Loucy (cell line): ENCODE results near the gene SGK1.

Source experiments
- H2AFZ ChIP-seq: fragments of 200-600 bp; sonication (generic); 2 replicates; pipeline ENCODE4 v1.6.0; 2016; ENCODE audit warnings: antibody characterized with exemption, mild to moderate bottlenecking, low read length, moderate library complexity
- H3F3A ChIP-seq: fragments of 200-600 bp; 2 replicates; pipeline ENCODE4 v1.6.0; 2016; ENCODE audit warnings: antibody characterized with exemption, low read depth, mild to moderate bottlenecking
- H3K27me3 ChIP-seq: fragments of 200-600 bp; sonication (generic); 2 replicates; pipeline ENCODE4 v1.6.1; 2014; ENCODE audit warnings: low read length, mild to moderate bottlenecking; ENCODE audit not compliant: insufficient read depth, poor library complexity, severe bottlenecking
- H3K36me3 ChIP-seq: fragments of 200-600 bp; sonication (generic); 2 replicates; pipeline ENCODE4 v1.6.1; 2016; ENCODE audit warnings: low read length; ENCODE audit not compliant: insufficient read depth
- H3K4me1 ChIP-seq: fragments of 200-600 bp; sonication (generic); 2 replicates; pipeline ENCODE4 v1.5.1; 2014; ENCODE audit warnings: low read length, mild to moderate bottlenecking; ENCODE audit not compliant: insufficient read depth, poor library complexity, severe bottlenecking
- H3K4me2 ChIP-seq: fragments of 200-600 bp; sonication (generic); 2 replicates; pipeline ENCODE4 v1.6.0; 2014; ENCODE audit warnings: antibody characterized with exemption, low read length, low read depth, mild to moderate bottlenecking; ENCODE audit not compliant: poor library complexity, severe bottlenecking
- H3K4me3 ChIP-seq: fragments of 200-600 bp; sonication (generic); 2 replicates; pipeline ENCODE4 v1.5.1; 2014; ENCODE audit warnings: low read length, mild to moderate bottlenecking, mixed read lengths; ENCODE audit not compliant: poor library complexity, severe bottlenecking
- H3K79me2 ChIP-seq: fragments of 200-600 bp; sonication (generic); 2 replicates; pipeline ENCODE4 v1.6.1; 2014; ENCODE audit warnings: low read length; ENCODE audit not compliant: insufficient read depth
- H3K9ac ChIP-seq: fragments of 200-600 bp; sonication (generic); 2 replicates; pipeline ENCODE4 v1.6.0; 2014; ENCODE audit warnings: mild to moderate bottlenecking, low read depth, low read length, moderate library complexity; ENCODE audit not compliant: poor library complexity, severe bottlenecking
- H3K9me2 ChIP-seq: fragments of 200-600 bp; sonication (generic); replicated peaks from 2 replicates; pipeline ENCODE4 v1.6.1; 2016; ENCODE audit warnings: low read depth, low read length, mixed read lengths
- H3K9me3 ChIP-seq: fragments of 200-600 bp; sonication (generic); 2 replicates; pipeline ENCODE4 v1.6.1; 2014; ENCODE audit warnings: mild to moderate bottlenecking, antibody characterized with exemption, low read length, low read depth; ENCODE audit not compliant: insufficient read depth
- H4K20me1 ChIP-seq: fragments of 200-600 bp; sonication (generic); 2 replicates; pipeline ENCODE4 v1.6.0; 2014; ENCODE audit warnings: antibody characterized with exemption, low read length, mild to moderate bottlenecking; ENCODE audit not compliant: insufficient read depth, poor library complexity, severe bottlenecking
- EZH2phosphoT487 ChIP-seq: fragments of 200-600 bp; IDR thresholded peaks from 2 replicates; pipeline ENCODE4 v1.6.1; 2018; ENCODE audit warnings: antibody characterized with exemption, mild to moderate bottlenecking, moderate library complexity, borderline replicate concordance
- TF ChIP-seq, protein P1 (sequence below): fragments of 200-600 bp; sonication (generic); conservative IDR thresholded peaks from 2 replicates; pipeline ENCODE4 v1.5.1; 2014; ENCODE audit warnings: mild to moderate bottlenecking, antibody characterized with exemption, low read length

SGK1 gene

DNA sequence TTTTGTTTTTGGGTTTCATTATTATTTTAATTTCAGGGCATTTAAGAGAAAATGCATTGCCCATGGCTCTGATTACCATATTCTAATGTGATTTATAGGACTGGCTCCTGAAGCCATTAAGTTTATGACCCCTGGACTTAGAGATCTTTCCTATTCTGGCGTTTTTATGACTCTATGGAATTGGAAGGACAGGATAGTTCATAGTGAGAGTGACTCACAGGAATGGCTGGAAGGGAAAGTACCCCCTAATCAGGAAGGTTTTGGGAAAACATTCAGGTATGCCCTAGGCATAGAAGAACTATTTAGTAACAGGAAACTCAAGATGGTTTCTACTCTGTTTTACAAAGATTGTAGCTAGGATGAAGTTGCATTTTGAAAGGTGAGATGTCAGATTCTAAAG, 156.9 kb downstream of the SGK1 start:
- H3K4me1 ChIP-seq = no peaks in the 10 kb centered on the region
- no peaks in the 10 kb centered on the region for H3K9me2 ChIP-seq
- H3K79me2 ChIP-seq = no peaks in the 10 kb centered on the region
- H3K27me3 ChIP-seq = no peaks in the 10 kb centered on the region
- no peaks in the 10 kb centered on the region for H3K36me3 ChIP-seq
- no peaks in the 10 kb centered on the region for H3F3A ChIP-seq
- no peaks in the 10 kb centered on the region for H4K20me1 ChIP-seq
- H3K4me3 ChIP-seq = no peak overlapping the region
- no peak overlapping the region for H2AFZ ChIP-seq
- TF ChIP-seq EZH2phosphoT487 = no peak
- TF ChIP-seq, protein P1, sequence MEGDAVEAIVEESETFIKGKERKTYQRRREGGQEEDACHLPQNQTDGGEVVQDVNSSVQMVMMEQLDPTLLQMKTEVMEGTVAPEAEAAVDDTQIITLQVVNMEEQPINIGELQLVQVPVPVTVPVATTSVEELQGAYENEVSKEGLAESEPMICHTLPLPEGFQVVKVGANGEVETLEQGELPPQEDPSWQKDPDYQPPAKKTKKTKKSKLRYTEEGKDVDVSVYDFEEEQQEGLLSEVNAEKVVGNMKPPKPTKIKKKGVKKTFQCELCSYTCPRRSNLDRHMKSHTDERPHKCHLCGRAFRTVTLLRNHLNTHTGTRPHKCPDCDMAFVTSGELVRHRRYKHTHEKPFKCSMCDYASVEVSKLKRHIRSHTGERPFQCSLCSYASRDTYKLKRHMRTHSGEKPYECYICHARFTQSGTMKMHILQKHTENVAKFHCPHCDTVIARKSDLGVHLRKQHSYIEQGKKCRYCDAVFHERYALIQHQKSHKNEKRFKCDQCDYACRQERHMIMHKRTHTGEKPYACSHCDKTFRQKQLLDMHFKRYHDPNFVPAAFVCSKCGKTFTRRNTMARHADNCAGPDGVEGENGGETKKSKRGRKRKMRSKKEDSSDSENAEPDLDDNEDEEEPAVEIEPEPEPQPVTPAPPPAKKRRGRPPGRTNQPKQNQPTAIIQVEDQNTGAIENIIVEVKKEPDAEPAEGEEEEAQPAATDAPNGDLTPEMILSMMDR = no peak
- no peak overlapping the region for H3K4me2 ChIP-seq
- H3K9me3 ChIP-seq = no peaks in the 10 kb centered on the region
- no peak overlapping the region for H3K9ac ChIP-seq

DNA sequence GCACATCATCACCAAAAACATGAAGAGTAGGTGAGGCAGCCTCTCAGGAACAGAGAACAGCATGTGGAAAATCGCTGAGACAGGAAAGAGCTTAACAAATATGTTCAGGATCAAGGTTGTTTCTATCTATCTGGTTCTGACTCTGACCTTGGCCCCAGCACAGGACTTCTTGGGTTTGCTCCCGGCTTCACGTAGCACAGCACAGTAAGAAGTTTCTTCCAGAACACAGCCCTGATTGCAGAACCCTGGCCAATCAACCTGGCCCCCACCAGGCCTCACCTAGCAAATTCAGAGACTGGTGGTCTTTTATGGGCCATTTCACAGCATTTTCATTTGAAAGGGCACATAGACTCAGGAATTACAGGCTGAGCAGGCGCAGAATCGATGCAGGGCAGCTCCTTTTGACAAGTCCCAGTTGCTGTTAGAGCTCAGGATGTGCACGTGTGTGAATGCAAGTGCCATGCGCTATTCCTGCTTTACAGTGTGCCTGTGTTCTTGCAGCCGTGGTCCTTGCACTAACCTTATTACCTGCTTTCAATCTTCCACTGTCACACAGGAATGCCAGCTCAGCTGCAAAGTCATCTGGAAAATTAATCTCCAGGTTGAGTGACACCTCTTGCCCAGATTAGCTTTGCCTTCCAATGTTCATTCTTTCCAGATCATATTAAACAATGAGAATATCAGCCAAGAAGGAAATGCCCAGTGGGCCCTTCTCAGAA, 165.0 kb downstream of the SGK1 start:
- no peaks in the 10 kb centered on the region for H3K9me2 ChIP-seq
- H3K9me3 ChIP-seq = no peaks in the 10 kb centered on the region
- no peak overlapping the region for H2AFZ ChIP-seq
- H3K4me3 ChIP-seq = no peak overlapping the region
- TF ChIP-seq EZH2phosphoT487 = no peak
- TF ChIP-seq, protein P1 = no peak
- peaks cover 8% of the 10 kb centered on the region for H3K4me1 ChIP-seq
- H3K4me2 ChIP-seq = no peak overlapping the region
- no peaks in the 10 kb centered on the region for H4K20me1 ChIP-seq
- H3F3A ChIP-seq = no peaks in the 10 kb centered on the region
- no peaks in the 10 kb centered on the region for H3K36me3 ChIP-seq
- H3K79me2 ChIP-seq = no peaks in the 10 kb centered on the region
- no peaks in the 10 kb centered on the region for H3K27me3 ChIP-seq
- H3K9ac ChIP-seq = no peak overlapping the region

DNA sequence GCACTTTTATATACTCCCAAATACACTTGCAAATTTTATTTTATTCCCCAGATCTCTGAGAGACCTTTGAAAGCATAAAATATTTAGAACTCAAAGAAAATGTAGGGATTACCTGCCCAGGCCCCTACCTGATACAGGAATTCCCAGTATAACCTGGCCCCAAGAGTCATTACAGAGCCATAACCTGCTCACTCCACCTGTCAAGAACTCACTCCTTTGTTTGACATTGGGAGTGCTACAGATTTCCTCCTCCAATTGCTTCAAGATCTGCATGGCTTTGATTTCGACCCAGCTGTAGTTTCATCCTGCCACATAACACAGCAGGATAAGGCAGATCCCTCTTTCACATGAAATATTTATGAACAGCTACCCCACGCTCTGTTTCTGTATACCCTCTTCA, 169.3 kb downstream of the SGK1 start:
- Histone ChIP-seq H3K27me3 (no peaks in the 10 kb centered on the region), H3K36me3 (no peaks in the 10 kb centered on the region), H3K4me3 (no peak overlapping the region), H3K9ac (no peak overlapping the region), H3K79me2 (no peaks in the 10 kb centered on the region), H2AFZ (no peak overlapping the region), H3K9me3 (no peaks in the 10 kb centered on the region), H3K4me1 (peaks cover 8% of the 10 kb centered on the region), H4K20me1 (no peaks in the 10 kb centered on the region), H3K4me2 (no peak overlapping the region), H3F3A (no peaks in the 10 kb centered on the region), H3K9me2 (no peaks in the 10 kb centered on the region)
- TF ChIP-seq EZH2phosphoT487 = no peak
- TF ChIP-seq, protein P1 = no peak
